ENCODE results near the gene VWA2.

Gene VWA2

GRCh38 chr10:114316744-114317143, 77.7 kb downstream of the VWA2 start:
- POLR2A ChIA-PET = no interaction called here
- H3K4me1 ChIP-seq (ENCODE audit: control insufficient read depth, insufficient read depth, low read length) = no peaks in the 10 kb centered on the region
- CTCF ChIA-PET = no interaction called here
- H3K27ac ChIP-seq (ENCODE audit: extremely low read depth, low read depth, low read length) = no peak overlapping the region
- H3K36me3 ChIP-seq (ENCODE audit: control insufficient read depth in 2 of 2, insufficient read depth in 1 of 2, low read length in 2 of 2) = no peaks in the 10 kb centered on the region
- no peaks in the 10 kb centered on the region for H3K9me3 ChIP-seq (ENCODE audit: control insufficient read depth, insufficient read depth, low read depth, low read length)
- H3K4me3 ChIP-seq (ENCODE audit: low read depth, low read length) = no peak overlapping the region
- TF ChIP-seq ZNF660 (tag by site-specific recombination; IDR thresholded peaks at IDR 0.05) = no peak
- TF ChIP-seq OVOL3 (tag by site-specific recombination; IDR thresholded peaks at IDR 0.05) = no peak
- no peak for TF ChIP-seq ZEB2 (tag by site-specific recombination; IDR thresholded peaks at IDR 0.05)
- no peak for TF ChIP-seq ZNF23 (tag by site-specific recombination; IDR thresholded peaks at IDR 0.05; ENCODE audit: borderline replicate concordance)
- TF ChIP-seq ZNF223 (tag by site-specific recombination; IDR thresholded peaks at IDR 0.05) = no peak
- TF ChIP-seq ZNF16 (tag by site-specific recombination; IDR thresholded peaks at IDR 0.05; ENCODE audit: low read depth) = no peak
- no peak for TF ChIP-seq PRDM6 (tag by site-specific recombination; IDR thresholded peaks at IDR 0.05)
- TF ChIP-seq KLF10 (tag by site-specific recombination; IDR thresholded peaks at IDR 0.05) = no peak
- no peak for TF ChIP-seq ZNF510 (tag by site-specific recombination; IDR thresholded peaks at IDR 0.05; ENCODE audit: insufficient replicate concordance)
- TF ChIP-seq ZNF169 (tag by site-specific recombination; IDR thresholded peaks at IDR 0.05) = no peak
- no peak for TF ChIP-seq ZNF837 (tag by site-specific recombination; IDR thresholded peaks at IDR 0.05)
- TF ChIP-seq ZNF311 (tag by site-specific recombination; IDR thresholded peaks at IDR 0.05; ENCODE audit: borderline replicate concordance) = no peak
- no peak for TF ChIP-seq ZNF266 (tag by site-specific recombination; IDR thresholded peaks at IDR 0.05; ENCODE audit: low read depth)
- no peak for TF ChIP-seq PRDM1 (tag by site-specific recombination; IDR thresholded peaks at IDR 0.05)
- no peak for TF ChIP-seq MEIS1 (CRISPR knock-in tag; IDR thresholded peaks at IDR 0.05; ENCODE audit: borderline replicate concordance)
- TF ChIP-seq WT1 (tag by site-specific recombination; IDR thresholded peaks at IDR 0.05) = no peak
- no peak for TF ChIP-seq ZFP69B (tag by site-specific recombination; IDR thresholded peaks at IDR 0.05)
- no peak for TF ChIP-seq ATF2 (tag by site-specific recombination; IDR thresholded peaks at IDR 0.05; ENCODE audit: low read depth)
- TF ChIP-seq ZNF488 (tag by site-specific recombination; IDR thresholded peaks at IDR 0.05) = no peak
- no peak for TF ChIP-seq ZNF324 (tag by site-specific recombination; IDR thresholded peaks at IDR 0.05)

DNA sequence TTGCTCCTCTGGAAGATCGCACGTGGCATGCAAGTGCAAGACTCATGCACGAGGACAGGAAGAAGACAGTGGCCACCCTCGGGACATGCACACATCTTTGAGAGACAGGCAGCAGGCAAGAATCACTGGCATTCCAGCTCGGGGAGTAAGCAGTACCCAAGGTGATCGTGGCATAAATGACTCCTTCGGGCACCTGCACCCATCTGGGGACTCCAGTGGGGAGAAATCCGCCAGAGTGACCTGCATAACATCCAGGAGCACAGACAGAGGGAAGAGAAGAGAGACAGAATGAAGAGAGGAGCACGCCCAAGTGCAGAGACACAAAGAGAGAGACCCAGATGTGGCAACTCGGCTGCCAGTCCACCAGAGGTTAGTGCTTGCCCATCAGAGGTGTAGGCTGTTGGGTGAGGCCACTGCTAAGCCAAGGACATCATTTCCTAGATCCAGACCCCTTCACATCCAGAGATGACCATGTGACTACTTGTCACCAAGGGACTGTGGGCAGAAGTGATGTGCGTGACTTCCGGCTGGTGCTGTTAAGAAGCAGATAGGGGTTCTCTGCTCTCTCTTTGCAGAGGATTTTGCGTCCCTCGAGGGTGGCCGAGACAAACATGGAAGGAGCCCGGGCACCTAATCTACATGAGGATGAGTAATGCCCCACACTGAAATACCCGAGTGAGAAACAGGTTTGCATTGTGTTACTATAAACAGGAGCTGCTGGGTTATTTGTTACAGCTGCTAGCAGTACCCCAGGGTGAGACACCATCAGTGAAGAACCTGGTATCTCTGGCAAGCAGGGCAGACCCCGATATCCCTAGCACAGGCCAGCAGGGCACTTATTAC, 80.6 kb downstream of the VWA2 start:
- ChIA-PET POLR2A (no interaction called here), CTCF (interaction anchor here (0.7 to 2.2 kb wide), 2 partner anchors 16 to 384 kb away, joined by 3 to 12 read pairs; no protein-coding TSS in a partner anchor)
- TF ChIP-seq, protein P1, sequence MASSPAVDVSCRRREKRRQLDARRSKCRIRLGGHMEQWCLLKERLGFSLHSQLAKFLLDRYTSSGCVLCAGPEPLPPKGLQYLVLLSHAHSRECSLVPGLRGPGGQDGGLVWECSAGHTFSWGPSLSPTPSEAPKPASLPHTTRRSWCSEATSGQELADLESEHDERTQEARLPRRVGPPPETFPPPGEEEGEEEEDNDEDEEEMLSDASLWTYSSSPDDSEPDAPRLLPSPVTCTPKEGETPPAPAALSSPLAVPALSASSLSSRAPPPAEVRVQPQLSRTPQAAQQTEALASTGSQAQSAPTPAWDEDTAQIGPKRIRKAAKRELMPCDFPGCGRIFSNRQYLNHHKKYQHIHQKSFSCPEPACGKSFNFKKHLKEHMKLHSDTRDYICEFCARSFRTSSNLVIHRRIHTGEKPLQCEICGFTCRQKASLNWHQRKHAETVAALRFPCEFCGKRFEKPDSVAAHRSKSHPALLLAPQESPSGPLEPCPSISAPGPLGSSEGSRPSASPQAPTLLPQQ (tag by site-specific recombination; IDR thresholded peaks at IDR 0.05) = no peak
- no peak for TF ChIP-seq ZNF776 (tag by site-specific recombination; IDR thresholded peaks at IDR 0.05; ENCODE audit: borderline replicate concordance)
- no peak for TF ChIP-seq ZNF596 (tag by site-specific recombination; IDR thresholded peaks at IDR 0.05)
- Histone ChIP-seq H3K4me3 (ENCODE audit: low read depth, low read length) (no peak overlapping the region), H3K36me3 (ENCODE audit: control insufficient read depth in 2 of 2, insufficient read depth in 1 of 2, low read length in 2 of 2) (no peaks in the 10 kb centered on the region), H3K9me3 (ENCODE audit: control insufficient read depth, insufficient read depth, low read depth, low read length) (no peaks in the 10 kb centered on the region), H3K27ac (ENCODE audit: extremely low read depth, low read depth, low read length) (no peak overlapping the region), H3K4me1 (ENCODE audit: control insufficient read depth, insufficient read depth, low read length) (no peaks in the 10 kb centered on the region)
